ENCODE measurements around the gene KPNA6.
"Not testable (repeated sequence)": the region's sequence is repeated elsewhere in the genome, so short reads cannot be mapped to it uniquely, and the experiment has no call there.

The KPNA6 gene

DNA sequence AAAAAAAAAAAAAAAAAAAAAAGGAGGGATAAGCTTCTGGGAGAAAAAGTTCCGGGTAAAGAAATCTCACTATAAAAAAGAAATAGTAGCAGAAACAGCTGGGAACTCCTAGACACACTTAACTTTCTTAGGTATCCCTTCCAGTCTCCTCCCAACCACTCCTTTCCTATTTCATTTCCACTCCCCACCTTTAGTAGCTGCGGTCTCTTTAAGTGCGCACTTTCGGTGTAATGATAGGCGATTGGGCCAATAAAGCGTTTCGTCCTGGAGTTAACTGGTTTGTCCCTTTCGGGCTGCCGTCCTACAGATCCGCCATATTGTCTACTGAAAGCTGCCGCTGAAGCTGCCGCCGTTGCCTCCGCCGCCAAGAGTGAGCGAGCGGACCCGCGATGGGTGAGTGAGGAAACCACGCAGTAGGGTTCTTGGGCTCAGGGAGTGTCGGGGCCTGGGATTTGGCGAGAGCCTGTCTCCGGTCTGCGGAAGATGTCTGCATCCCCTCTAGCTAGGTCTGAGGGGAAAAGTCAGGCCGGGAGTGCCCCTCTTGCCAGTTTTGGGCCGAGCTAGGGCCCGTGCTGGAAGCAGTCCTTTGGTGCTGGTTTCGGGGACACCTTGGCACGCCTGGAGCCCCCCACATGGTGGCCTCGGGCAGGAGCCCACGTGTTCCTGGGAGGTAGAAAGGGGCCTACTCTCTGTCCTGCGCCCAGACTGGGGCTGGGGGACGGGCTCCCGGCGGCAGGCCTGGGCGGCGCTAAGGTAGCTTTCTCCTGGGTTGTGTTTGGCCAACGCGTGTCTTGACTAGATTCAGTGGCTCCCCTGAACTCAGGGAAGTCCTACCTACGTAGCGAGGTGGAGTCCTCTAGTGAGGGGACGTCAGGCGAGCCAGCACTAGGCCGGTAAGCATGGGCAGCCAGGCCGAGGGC is at the start of gene KPNA6:
TSS of gene KPNA6 (plus strand) at position 315 of the 920 bp plus-strand sequence. CDS start at position 390, 75 bp downstream.
- DNase-seq: peak; percentile 66 to 94

DNA sequence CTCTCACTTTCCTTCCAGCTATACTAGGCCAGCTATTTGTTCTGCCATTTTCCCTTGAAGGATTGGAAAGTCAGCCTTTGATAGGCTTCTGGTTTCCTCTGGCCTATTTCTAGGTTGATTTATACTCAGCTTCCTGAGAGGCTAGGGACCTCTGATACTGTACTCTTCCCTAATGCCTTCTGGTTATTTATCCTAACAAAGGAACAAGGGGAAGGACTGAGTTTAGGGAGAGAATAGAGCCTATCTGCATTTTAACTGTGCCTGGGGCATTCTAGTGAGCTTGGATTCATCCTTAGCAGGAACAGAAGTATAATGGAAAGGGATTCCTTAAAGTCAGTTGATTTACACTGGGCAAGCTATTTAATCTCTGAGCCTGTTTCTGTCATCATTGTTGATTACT is 46.9 kb upstream of the KPNA6 start:
- no peak for DNase-seq

- no peak for DNase-seq
Measured at GRCh38 chr1:32062867-32063230, 45.0 kb upstream of the KPNA6 start.

DNA sequence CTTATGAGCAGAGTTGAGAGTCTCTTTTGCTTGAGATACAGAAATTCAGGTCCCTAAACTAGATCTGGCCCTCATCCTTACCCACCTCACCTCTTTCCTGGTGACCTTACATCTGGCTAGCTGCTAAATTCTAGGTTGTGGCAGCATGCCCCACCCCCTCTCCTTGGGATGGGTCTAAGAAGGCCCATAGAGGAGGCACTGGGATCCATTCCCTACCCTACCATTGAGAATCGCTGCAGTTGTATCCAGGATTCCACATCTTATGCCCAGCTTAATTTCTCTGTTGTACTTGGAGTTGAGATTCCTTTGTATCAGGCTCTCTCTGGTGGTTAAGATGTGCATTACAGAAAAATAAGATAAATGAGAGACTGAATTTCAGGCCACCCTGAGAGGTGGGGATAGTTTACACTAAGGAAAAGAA is 44.6 kb upstream of the KPNA6 start:
- peak in 1 of 2 donors; percentile 52 for DNase-seq

DNA sequence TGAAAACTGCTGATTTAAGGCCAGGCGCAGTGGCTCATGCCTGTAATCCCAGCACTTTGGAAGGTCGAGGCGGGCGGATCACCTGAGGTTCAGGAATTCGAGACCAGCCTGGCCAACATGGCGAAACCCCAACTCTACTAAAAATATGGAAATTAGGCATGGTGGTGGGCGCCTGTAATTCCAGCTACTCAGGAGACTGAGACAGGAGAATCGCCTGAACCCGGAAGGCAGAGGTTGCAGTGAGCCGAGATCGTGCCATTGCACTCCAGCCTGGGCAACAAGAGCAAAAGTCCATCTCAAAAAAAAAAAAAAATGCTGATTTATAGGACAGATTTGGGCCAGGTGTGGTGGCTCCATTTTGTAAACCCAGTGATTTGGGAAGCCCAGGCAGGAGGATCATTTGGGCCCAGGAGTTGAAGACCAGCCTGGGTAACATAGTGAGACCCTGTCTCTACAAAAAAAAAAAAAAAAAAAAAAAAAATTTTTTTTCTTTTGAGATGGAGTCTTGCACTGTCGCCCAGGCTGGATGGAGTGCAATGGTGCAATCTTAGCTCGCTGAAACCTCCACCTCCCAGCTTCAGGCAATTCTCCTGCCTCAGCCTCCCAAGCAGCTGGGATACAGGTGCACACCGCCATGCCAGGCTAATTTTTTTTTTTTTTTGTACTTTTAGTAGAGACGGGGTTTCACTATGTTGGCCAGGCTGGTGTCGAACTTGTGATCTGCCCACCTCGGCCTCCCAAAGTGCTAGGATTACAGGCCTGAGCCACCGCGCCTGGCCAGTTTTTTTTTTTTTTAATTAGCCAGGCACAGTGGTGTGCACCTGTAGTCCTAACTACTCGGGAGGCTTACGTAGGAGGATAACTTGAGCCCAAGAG is 42.0 kb upstream of the KPNA6 start:
- not testable (repeated sequence) for DNase-seq

DNA sequence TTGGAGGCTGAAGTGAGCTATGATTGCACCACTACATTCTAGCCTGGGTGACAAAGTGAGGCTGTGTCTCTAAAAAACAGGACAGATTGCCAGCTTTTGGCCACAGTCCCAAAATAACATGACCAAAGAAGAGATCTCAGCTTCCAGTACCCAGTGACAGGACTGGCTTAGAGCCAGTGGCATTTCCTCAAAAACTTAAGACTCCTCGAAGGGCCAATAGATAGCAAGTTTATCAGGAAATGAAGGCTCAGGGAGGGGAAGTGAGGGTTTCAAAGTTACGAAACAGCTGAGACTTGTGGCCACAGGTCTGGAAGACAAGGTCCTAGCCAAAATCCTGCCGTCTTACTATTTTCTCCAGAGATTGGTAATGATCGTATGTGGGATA is 41.4 kb upstream of the KPNA6 start:
- peak; percentile 32 to 97 for DNase-seq

- no peak for DNase-seq
Measured at GRCh38 chr1:32068957-32069588, 38.8 kb upstream of the KPNA6 start.

GRCh38 chr1:32071758-32072621 is 35.9 kb upstream of the KPNA6 start:
- peak in 1 of 2 donors; percentile 73 for DNase-seq

DNA sequence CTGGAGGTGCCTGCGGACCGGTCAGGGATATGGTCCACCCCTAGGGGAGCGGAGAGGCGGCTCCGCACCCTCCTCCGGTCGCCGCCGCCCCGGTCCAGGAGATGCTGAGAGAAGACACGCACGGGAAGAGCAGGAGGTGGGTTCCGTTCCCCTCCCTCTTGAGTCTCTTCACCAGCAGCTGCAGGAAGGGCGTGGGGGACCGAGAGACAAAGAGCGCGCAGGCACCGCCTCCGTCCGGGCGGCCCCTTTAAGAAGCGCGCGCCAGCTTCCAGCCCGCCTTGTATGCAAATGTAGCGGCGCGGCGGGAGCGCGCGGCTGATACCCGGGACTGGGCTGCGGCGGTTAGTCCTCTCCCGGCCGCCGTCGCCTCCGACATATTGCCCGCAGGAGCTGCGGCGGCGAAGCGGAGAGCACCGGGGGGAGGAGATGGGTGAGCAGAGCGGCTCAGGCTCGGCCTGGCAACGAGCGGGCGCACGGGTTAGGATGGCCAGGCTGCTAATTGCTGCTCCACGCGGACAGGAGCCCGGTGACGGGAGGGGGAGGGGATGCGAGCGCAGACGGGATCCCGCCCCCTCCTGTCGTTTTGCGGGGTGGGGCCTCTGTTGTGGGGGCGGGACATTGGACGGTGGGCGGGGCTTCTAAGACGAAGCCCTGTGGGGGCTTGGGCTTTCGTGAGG is 35.1 kb upstream of the KPNA6 start, which contains the start of gene TMEM39B:
TSS of gene TMEM39B (plus strand) at position 318 of the 677 bp plus-strand sequence. CDS start at position 427, 109 bp downstream.
- peak; percentile 87 to 93 for DNase-seq

- peak in 1 of 2 donors; percentile 92 for DNase-seq
Measured at GRCh38 chr1:32073299-32074229, 34.3 kb upstream of the KPNA6 start.

DNA sequence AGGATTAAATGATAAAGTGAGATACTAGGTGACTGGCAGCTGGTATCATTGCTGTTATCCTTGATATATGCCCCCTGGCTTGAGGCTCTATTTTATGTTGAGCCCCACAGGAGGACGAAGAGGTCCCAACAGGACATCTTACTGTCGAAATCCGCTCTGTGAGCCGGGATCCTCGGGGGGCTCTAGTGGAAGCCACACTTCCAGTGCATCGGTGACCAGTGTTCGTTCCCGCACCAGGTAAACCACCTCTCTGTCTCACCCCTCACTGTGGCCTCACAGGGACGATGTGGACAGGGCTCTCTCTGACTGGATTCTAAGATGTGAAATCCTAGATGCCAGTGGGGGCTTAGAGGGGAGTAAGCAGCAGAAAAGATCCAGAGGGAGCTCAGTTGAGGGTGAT is 33.0 kb upstream of the KPNA6 start:
- DNase-seq: no peak

GRCh38 chr1:32077451-32077850 is 30.4 kb upstream of the KPNA6 start:
- no peak for DNase-seq

- DNase-seq: peak in 1 of 2 donors; percentile 50
Measured at GRCh38 chr1:32082022-32082421, 25.8 kb upstream of the KPNA6 start.

GRCh38 chr1:32086381-32086780 is 21.5 kb upstream of the KPNA6 start:
- not testable (repeated sequence) for DNase-seq

GRCh38 chr1:32091176-32091575 is 16.7 kb upstream of the KPNA6 start:
- no peak for DNase-seq

GRCh38 chr1:32091591-32091990 is 16.3 kb upstream of the KPNA6 start:
- DNase-seq: no peak

DNA sequence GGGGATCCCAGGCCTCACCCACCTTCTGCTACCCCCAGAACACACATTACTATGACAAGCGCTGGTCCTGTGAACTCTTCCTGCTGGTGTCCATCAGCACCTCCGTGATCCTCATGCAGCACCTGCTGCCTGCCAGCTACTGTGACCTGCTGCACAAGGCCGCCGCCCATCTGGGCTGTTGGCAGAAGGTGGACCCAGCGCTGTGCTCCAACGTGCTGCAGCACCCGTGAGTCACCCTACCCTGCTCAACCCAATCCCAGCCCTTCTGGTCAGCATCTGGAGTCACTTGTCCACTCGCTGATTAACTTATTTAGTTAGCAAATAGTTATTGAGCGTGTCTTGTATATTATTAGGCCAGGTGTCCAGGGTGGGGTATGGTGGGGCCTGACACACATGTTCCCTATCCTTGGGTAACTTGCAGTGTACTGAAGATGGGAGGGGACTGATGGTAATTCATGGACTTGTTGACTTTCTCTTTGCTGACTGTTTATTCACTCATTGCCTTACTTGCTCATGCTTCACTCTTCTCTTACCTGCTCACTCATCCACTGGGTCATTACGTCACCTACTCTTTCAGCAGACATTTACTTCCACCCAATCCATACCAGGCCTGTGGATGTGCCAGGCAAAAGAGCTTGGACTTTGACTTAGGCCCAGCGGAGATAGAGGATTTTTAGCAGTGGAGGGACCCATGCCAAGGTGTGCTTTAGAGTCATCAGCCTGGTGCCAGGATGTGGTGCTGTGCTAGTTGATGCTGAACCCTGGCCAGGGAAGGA is 12.9 kb upstream of the KPNA6 start:
- no peak for DNase-seq

DNA sequence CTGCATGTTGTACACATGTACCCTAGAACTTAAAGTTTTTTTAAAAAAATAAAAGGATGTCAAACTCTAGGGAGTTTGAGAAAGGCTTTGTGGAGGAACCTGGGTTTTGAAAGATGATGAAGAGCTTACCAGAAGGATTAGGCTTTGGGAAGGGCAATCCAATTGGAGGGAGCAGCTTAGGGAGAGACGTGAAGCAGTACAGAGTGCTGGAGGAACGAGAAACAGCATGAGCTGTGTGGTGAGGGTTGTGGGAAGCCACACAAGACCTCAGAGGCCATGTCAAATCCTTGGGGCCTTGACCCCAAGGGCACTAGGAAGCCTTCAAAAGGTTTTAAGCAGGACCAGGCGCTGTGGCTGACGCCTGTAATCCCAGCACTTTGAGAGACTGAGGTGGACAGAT is 8.4 kb upstream of the KPNA6 start:
- DNase-seq: no peak

- no peak for DNase-seq
Measured at GRCh38 chr1:32100359-32100758, 7.5 kb upstream of the KPNA6 start.
